Measurements from ENCODE around the gene FRMD5. TPM values are rescaled to one million over a fixed set of nuclear protein-coding genes. Genes with fewer than 3 reads are reported as not detected.

The FRMD5 gene
- polyA plus RNA-seq, 1 donor (not counting 4 experiments of a cell fraction or from before 2014, with no cell fraction given) = 7.3 TPM

- no peak overlapping the region for H3K4me3 ChIP-seq (ENCODE audit: control insufficient read depth in 2 of 3, extremely low read depth in 1 of 3, insufficient read depth in 2 of 3, low read depth in 1 of 3, low read length in 3 of 3)
- peaks cover 28% of the 10 kb centered on the region for H3K4me1 ChIP-seq (ENCODE audit: control insufficient read depth, extremely low read depth, insufficient read depth, low read length)
- DNase-seq (ENCODE audit: low read depth, low spot score) = no peak
- H2AFZ ChIP-seq (ENCODE audit: control insufficient read depth, low read length) = no peak overlapping the region
- H3K79me2 ChIP-seq (ENCODE audit: control insufficient read depth, insufficient read depth, low read length) = peaks cover 15% of the 10 kb centered on the region
- no peaks in the 10 kb centered on the region for H3K36me3 ChIP-seq (ENCODE audit: control insufficient read depth in 2 of 2, extremely low read depth in 1 of 2, insufficient read depth in 2 of 2, low read length in 2 of 2)
- TF ChIP-seq CTCF (optimal IDR thresholded peaks at IDR 0.05 in 1 of 3, IDR thresholded peaks at IDR 0.05 in 1 of 3, conservative IDR thresholded peaks at IDR 0.05 in 1 of 3; ENCODE audit: extremely low read depth in 1 of 3, insufficient read depth in 2 of 3, low read length in 3 of 3) (no peak), EZH2 (IDR thresholded peaks at IDR 0.05; ENCODE audit: low read length) (no peak)
- H3K9ac ChIP-seq (ENCODE audit: control insufficient read depth, extremely low read depth, insufficient read depth, low read length) = no peak overlapping the region
- no peaks in the 10 kb centered on the region for H4K20me1 ChIP-seq (ENCODE audit: control insufficient read depth, extremely low read depth, insufficient read depth, low read length)
- no peaks in the 10 kb centered on the region for H3K9me3 ChIP-seq (ENCODE audit: control insufficient read depth, low read depth, low read length)
- peak overlapping the region; percentile 48 for H3K27ac ChIP-seq (ENCODE audit: control insufficient read depth, insufficient read depth, low read length)
- H3K27me3 ChIP-seq (ENCODE audit: control insufficient read depth, extremely low read depth, insufficient read depth, low read length) = no peaks in the 10 kb centered on the region
- no peak overlapping the region for H3K4me2 ChIP-seq (ENCODE audit: control insufficient read depth, extremely low read depth, insufficient read depth, low read depth, low read length)
- dilution Hi-C loops (cut with MboI; ENCODE audit: extremely low pct_ligation_motif_present, low sequenced_read_pairs) = no loop called here
- FAIRE-seq = peak; percentile 41
- H3K9me1 ChIP-seq (ENCODE audit: control insufficient read depth, extremely low read depth, insufficient read depth, low read length) = no peaks in the 10 kb centered on the region
Observed at GRCh38 chr15:44101286-44101685, 93.8 kb downstream of the FRMD5 start.

GRCh38 chr15:44099671-44100070 lies 95.4 kb downstream of the FRMD5 start:
- H4K20me1 ChIP-seq (ENCODE audit: control insufficient read depth, extremely low read depth, insufficient read depth, low read length) = no peaks in the 10 kb centered on the region
- H2AFZ ChIP-seq (ENCODE audit: control insufficient read depth, low read length) = no peak overlapping the region
- H3K27me3 ChIP-seq (ENCODE audit: control insufficient read depth, extremely low read depth, insufficient read depth, low read length) = no peaks in the 10 kb centered on the region
- H3K9me1 ChIP-seq (ENCODE audit: control insufficient read depth, extremely low read depth, insufficient read depth, low read length) = no peaks in the 10 kb centered on the region
- H3K9ac ChIP-seq (ENCODE audit: control insufficient read depth, extremely low read depth, insufficient read depth, low read length) = no peak overlapping the region
- no peak for DNase-seq (ENCODE audit: low read depth, low spot score)
- H3K4me1 ChIP-seq (ENCODE audit: control insufficient read depth, extremely low read depth, insufficient read depth, low read length) = peaks cover 28% of the 10 kb centered on the region
- H3K27ac ChIP-seq (ENCODE audit: control insufficient read depth, insufficient read depth, low read length) = no peak overlapping the region
- FAIRE-seq = no peak
- H3K36me3 ChIP-seq (ENCODE audit: control insufficient read depth in 2 of 2, extremely low read depth in 1 of 2, insufficient read depth in 2 of 2, low read length in 2 of 2) = peaks cover 0 to 2% of the 10 kb centered on the region in 2 experiments
- TF ChIP-seq EZH2 (IDR thresholded peaks at IDR 0.05; ENCODE audit: low read length) = no peak
- no peak for TF ChIP-seq CTCF (optimal IDR thresholded peaks at IDR 0.05 in 1 of 3, IDR thresholded peaks at IDR 0.05 in 1 of 3, conservative IDR thresholded peaks at IDR 0.05 in 1 of 3; ENCODE audit: extremely low read depth in 1 of 3, insufficient read depth in 2 of 3, low read length in 3 of 3)
- no peaks in the 10 kb centered on the region for H3K9me3 ChIP-seq (ENCODE audit: control insufficient read depth, low read depth, low read length)
- dilution Hi-C loops (cut with MboI; ENCODE audit: extremely low pct_ligation_motif_present, low sequenced_read_pairs) = no loop called here
- H3K4me2 ChIP-seq (ENCODE audit: control insufficient read depth, extremely low read depth, insufficient read depth, low read depth, low read length) = no peak overlapping the region
- no peak overlapping the region for H3K4me3 ChIP-seq (ENCODE audit: control insufficient read depth in 2 of 3, extremely low read depth in 1 of 3, insufficient read depth in 2 of 3, low read depth in 1 of 3, low read length in 3 of 3)
- H3K79me2 ChIP-seq (ENCODE audit: control insufficient read depth, insufficient read depth, low read length) = peaks cover 13% of the 10 kb centered on the region

Data from keratinocyte (primary cell).